Ovary (tissue), 9 donors: ENCODE measurements around the gene F13A1. TPM values are rescaled to one million over a fixed set of nuclear protein-coding genes. Genes with fewer than 3 reads are reported as not detected.
A peak's percentile ranks its signal among the peaks of the same experiment; 100 is the strongest.

ENCODE experiments used
- DNase-seq, 5 donors: peaks; one replicate each; pipeline ENCODE4 v3.0.0-alpha.2; 2019 to 2020
- H3K27ac ChIP-seq, 2 donors: fragments of 200-600 bp; one replicate each; pipeline versions ENCODE4 v1.5.1 to v1.8.0; 2019 to 2022
- H3K27me3 ChIP-seq: fragments of 200-600 bp; one replicate; pipeline ENCODE4 v1.8.0; 2022
- H3K36me3 ChIP-seq: fragments of 200-600 bp; sonication (generic); one replicate; pipeline ENCODE4 v1.5.1; 2019
- H3K4me1 ChIP-seq: one replicate; pipeline ENCODE4 v1.8.1; 2013; ENCODE audit warnings: mild to moderate bottlenecking, moderate library complexity; ENCODE audit not compliant: insufficient read depth
- H3K4me3 ChIP-seq: fragments of 200-600 bp; sonication (generic); one replicate; pipeline ENCODE4 v1.5.1; 2017
- H3K9me3 ChIP-seq, 2 donors: fragments of 200-600 bp in 1 of 2; sonication (generic) in 1 of 2; one replicate each; pipeline versions ENCODE4 v1.5.1 to v1.8.1; 2013 to 2019; ENCODE audit warnings: mild to moderate bottlenecking in 1 of 2, moderate library complexity in 1 of 2
- EP300 ChIP-seq: sonication (generic); formaldehyde crosslinking; IDR thresholded peaks from one replicate; pipeline ENCODE4 v1.6.1; 2017; ENCODE audit warnings: antibody characterized with exemption
- POLR2A ChIP-seq: fragments of 450-650 bp; IDR thresholded peaks from one replicate; pipeline ENCODE4 v1.6.1; 2017; ENCODE audit warnings: antibody characterized with exemption, mild to moderate bottlenecking, moderate library complexity
- WGBS, 3 donors: extraction: QIAGEN DNeasy Blood & Tissue Kit in 1 of 3; methylation state at CpG; one replicate each; pipeline versions ENCODE4 v1.1.5 to v1.1.7; 2013 to 2017; 5-methylcytosine and 5-hydroxymethylcytosine counted together
- intact Hi-C, 4 donors: fragments of 100-400 bp; cut with DNase I; formaldehyde crosslinking; loops; one replicate each; pipeline versions ENCODE4 v1.11.0 to v1.15.1; 2022 to 2023
- polyA plus RNA-seq, 2 donors: library from polyadenylated mRNA; stranded (reverse); fragments of 200-250 nt in 1 of 2; fragments of 350-450 nt in 1 of 2; fragmentation: Illumina TruSeq in 1 of 2; extraction: RNeasy Lipid Tissue Mini Kit (QIAGEN cat#74804) in 1 of 2; gene quantifications; one replicate each; pipeline ENCODE4 v1.2.3, GENCODE V29; 2013 to 2014
- total RNA-seq, 7 donors: library from RNA; depleted of rRNA in 2 of 7; stranded (reverse); fragments of >200 nt in 2 of 7; fragmentation: NEBNext Ultra II Directional in 3 of 7; extraction: Animal tissue kit (Norgen Biotek cat#: 25700) in 3 of 7; gene quantifications; one replicate each; pipeline versions ENCODE4 v1.1.0 to v1.2.4, GENCODE V29; 2016 to 2023
- TF ChIP-seq, protein P1 (sequence below), 3 donors: fragments of 450-650 bp in 2 of 3; fragments of 200-600 bp in 1 of 3; IDR thresholded peaks; one replicate each; pipeline versions ENCODE4 v1.5.1 to v1.8.0; 2016 to 2022; ENCODE audit warnings: antibody characterized with exemption in 3 of 3, mild to moderate bottlenecking in 1 of 3
- donor health status: DM: no; HTN: no; CAD: no; lungs with moderate emphysema.
- donor health status: DM: no; HTN: no; CAD: no.
- donor health status: Bipolar disorder and iron deficiency.
- donor health status: DM: yes; HTN: yes; CAD: no.
- donor health status: DM: no; HTN: no; CAD: no.
- donor health status: DM: yes; HTN: yes; CAD: no.

The F13A1 gene
- total and polyA plus RNA-seq, 9 donors: 6.2 to 124 (median 25.9) TPM

DNA sequence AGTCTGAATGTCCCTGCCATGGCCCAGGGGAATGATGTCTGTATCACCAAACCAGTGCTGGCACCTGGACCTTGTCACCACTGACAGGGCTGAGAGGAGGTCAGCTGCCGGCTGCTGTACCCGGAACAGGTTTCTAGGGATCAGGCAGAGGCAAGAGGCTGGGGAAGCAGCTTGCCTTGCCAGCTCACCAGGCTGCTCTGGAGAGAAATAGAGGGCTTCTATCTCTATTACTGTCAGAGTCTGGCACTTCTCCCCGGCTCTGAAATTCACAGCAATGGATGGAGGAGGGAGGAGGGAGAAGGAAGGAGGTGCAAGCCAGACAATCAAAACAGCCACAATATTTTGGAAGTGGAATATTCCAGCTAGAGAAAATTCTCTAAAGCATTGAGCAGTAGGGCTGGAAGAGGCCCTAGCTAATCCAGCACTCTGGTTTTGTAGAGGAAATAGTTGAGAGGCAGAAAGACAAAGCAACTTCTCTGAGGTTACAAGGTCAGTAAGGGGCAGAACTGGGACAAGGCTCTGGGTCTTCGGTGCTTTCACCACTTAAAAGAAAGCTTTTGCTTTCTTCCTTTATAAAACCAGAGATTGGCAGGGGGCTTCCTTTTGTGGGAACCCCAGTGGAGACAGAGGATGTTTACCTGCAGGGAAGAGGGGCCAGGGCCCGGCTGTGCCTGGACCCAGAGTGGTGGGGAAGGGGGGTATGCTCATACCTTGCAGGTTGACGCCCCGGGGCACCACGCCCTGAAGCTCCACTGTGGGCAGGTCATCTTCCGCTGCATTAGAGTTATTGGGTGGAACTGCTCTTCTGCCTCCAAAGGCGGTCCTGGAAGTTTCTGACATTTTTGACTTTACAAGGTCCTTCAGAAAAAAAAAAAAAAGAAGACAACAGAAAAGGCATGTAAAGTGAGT lies 2.4 kb downstream of the F13A1 start:
- no peak overlapping the region for H3K4me3 ChIP-seq
- no peaks in the 10 kb centered on the region for H3K27me3 ChIP-seq
- 32 to 37% (median 35%) methylated on average over 10 of the region's 10 CpGs for WGBS, 3 donors
- DNase-seq: no peak
- no peaks in the 10 kb centered on the region for H3K9me3 ChIP-seq
- no peaks in the 10 kb centered on the region for H3K4me1 ChIP-seq
- intact Hi-C loops: no loop called here
- no peak overlapping the region for H3K27ac ChIP-seq
- TF ChIP-seq, protein P1, sequence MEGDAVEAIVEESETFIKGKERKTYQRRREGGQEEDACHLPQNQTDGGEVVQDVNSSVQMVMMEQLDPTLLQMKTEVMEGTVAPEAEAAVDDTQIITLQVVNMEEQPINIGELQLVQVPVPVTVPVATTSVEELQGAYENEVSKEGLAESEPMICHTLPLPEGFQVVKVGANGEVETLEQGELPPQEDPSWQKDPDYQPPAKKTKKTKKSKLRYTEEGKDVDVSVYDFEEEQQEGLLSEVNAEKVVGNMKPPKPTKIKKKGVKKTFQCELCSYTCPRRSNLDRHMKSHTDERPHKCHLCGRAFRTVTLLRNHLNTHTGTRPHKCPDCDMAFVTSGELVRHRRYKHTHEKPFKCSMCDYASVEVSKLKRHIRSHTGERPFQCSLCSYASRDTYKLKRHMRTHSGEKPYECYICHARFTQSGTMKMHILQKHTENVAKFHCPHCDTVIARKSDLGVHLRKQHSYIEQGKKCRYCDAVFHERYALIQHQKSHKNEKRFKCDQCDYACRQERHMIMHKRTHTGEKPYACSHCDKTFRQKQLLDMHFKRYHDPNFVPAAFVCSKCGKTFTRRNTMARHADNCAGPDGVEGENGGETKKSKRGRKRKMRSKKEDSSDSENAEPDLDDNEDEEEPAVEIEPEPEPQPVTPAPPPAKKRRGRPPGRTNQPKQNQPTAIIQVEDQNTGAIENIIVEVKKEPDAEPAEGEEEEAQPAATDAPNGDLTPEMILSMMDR (IDR thresholded peaks at IDR 0.05): no peak
- TF ChIP-seq EP300: no peak
- no peak for TF ChIP-seq POLR2A
- H3K36me3 ChIP-seq: no peaks in the 10 kb centered on the region

DNA sequence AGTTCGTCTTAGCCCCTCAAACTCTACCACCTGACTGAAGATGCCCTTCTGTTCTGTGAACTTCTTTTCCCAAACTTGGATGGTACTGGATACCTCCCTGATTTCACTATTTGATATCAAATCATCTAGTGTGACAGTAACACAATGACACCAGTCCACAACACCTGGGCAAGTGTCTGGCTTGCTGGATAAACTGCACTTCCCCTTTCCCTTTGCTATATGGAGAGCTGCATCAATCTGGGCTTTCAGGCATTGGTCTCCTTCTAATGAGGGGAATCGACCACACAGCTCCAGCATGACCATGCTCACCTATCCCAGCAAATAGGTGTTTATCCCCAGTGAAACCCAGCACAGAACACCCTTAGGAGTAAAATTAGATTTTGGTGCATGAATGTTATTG lies 3.1 kb downstream of the F13A1 start:
- H3K4me3 ChIP-seq: no peak overlapping the region
- WGBS, 3 donors: 34 to 63% (median 42%) methylated on average over 2 of the region's 2 CpGs
- H3K4me1 ChIP-seq: no peaks in the 10 kb centered on the region
- intact Hi-C loops: no loop called here
- DNase-seq: no peak
- TF ChIP-seq, protein P1 (IDR thresholded peaks at IDR 0.05): no peak
- TF ChIP-seq EP300 (no peak), POLR2A (no peak)
- H3K27me3 ChIP-seq: no peaks in the 10 kb centered on the region
- no peak overlapping the region for H3K27ac ChIP-seq
- H3K36me3 ChIP-seq: no peaks in the 10 kb centered on the region
- no peaks in the 10 kb centered on the region for H3K9me3 ChIP-seq

DNA sequence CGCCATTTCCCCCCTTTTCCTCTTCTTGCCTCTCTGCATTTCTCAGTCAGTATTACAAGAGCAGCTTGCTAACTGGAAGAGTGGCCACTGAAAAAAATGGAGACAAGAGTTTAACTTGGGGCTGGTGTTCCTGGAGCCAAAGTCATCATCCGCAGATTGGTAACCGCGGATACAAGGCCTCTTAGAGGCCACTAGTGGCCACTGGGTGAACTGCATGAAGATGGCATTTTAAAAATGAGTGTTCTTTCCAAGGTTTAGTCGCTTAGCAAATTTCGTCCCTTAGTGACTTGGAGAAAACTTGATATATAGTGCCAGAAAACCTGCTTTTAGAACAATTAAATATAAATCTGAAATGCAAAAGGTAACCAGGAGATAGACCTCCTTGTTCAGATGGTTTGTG lies 4.8 kb downstream of the F13A1 start:
- intact Hi-C loops: no loop called here
- Histone ChIP-seq H3K9me3 (no peaks in the 10 kb centered on the region), H3K27ac (no peak overlapping the region), H3K27me3 (no peaks in the 10 kb centered on the region), H3K4me1 (no peaks in the 10 kb centered on the region), H3K36me3 (no peaks in the 10 kb centered on the region), H3K4me3 (no peak overlapping the region)
- no peak for DNase-seq
- TF ChIP-seq, protein P1 (IDR thresholded peaks at IDR 0.05): peak in 1 of 3 donors; percentile 14
- TF ChIP-seq EP300: no peak
- WGBS, 3 donors: 10 to 19% (median 12%) methylated on average over 6 of the region's 6 CpGs

DNA sequence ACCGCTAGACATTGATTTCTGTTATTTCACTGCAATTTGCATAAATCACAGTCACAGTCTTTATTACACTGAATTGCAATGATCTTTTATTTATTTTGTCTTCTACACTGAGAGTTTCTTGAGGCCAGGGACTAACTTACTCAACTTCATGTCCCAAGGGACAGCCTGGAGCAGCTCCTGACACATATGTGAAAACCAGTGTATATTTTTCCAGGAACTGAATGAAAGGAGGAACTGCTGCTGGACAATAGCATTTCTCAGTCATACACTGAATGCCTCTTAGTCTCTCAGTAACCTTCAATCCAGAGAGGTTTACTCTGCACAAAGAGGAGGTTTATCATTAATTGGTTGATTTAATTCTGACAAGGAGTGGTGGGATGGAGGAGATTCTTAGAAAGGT lies 5.9 kb downstream of the F13A1 start:
- H3K9me3 ChIP-seq: no peaks in the 10 kb centered on the region
- no peak for TF ChIP-seq EP300
- no peak for TF ChIP-seq POLR2A
- TF ChIP-seq, protein P1 (IDR thresholded peaks at IDR 0.05): no peak
- H3K4me1 ChIP-seq: no peaks in the 10 kb centered on the region
- H3K36me3 ChIP-seq: no peaks in the 10 kb centered on the region
- intact Hi-C loops: no loop called here
- no peak overlapping the region for H3K4me3 ChIP-seq
- H3K27me3 ChIP-seq: no peaks in the 10 kb centered on the region
- WGBS, 3 donors: 75 to 87% (median 81%) methylated on average over 1 of the region's 1 CpG
- H3K27ac ChIP-seq: no peak overlapping the region
- no peak for DNase-seq
